RWPE1 (cell line): Measurements from ENCODE around the gene CRYBA2.

ENCODE experiments used
- CTCF ChIA-PET: fragments of 350-600 bp; sonication (Branson Sonifier 250); formaldehyde crosslinking; extraction: SDS; loops from one replicate; lab custom pipeline; 2021; lab: Yijun Ruan, JAX
- POLR2A ChIA-PET: fragments of 400-600 bp; formaldehyde crosslinking; extraction: SDS; loops from one replicate; lab custom pipeline; 2020; ENCODE audit warnings: antibody characterized with exemption; ENCODE audit not compliant: low non-redundant PET; lab: Yijun Ruan, JAX
- DNase-seq: peaks from one replicate; pipeline ENCODE4 v3.0.0; 2012; ENCODE audit warnings: low spot score
- H3K27ac ChIP-seq: fragments of 450-650 bp; 2 replicates; pipeline ENCODE4 v1.5.1; 2017
- CTCF ChIP-seq: fragments of 450-650 bp; conservative IDR thresholded peaks from 2 replicates; pipeline ENCODE4 v1.5.1; 2017; ENCODE audit warnings: low read depth, mild to moderate bottlenecking

The CRYBA2 gene, protein sequence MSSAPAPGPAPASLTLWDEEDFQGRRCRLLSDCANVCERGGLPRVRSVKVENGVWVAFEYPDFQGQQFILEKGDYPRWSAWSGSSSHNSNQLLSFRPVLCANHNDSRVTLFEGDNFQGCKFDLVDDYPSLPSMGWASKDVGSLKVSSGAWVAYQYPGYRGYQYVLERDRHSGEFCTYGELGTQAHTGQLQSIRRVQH

GRCh38 chr2:218993345-218994315, at the start of gene CRYBA2:
Gene CRYBA2, minus strand, starts transcription at chr2:218993422. Its CDS starts 246 bp downstream, at chr2:218993176.
- ChIA-PET CTCF (interaction anchor here (0.6 to 7.7 kb wide), 9 partner anchors 9 to 347 kb away, joined by 3 to 53 read pairs (median 4); no protein-coding TSS in a partner anchor), POLR2A (no interaction called here)
- no peak within 1 kb of the TSS for H3K27ac ChIP-seq

GRCh38 chr2:219042750-219043149, 49.5 kb upstream of the CRYBA2 start:
- ChIA-PET CTCF (interaction anchor here (0.7 to 2.1 kb wide), 5 partner anchors 13 to 63 kb away, joined by 3 to 12 read pairs (median 4); no protein-coding TSS in a partner anchor), POLR2A (no interaction called here)
- no peak for TF ChIP-seq CTCF
- no peak for DNase-seq
- no peak overlapping the region for H3K27ac ChIP-seq

More at GRCh38 chr2:218993345-218994315, at the start of gene CRYBA2:
- no peak for DNase-seq
- TF ChIP-seq CTCF: 0 out of 2 replicates have a peak, but pooled peaks have one; percentile 10

GRCh38 chr2:219042157-219042556, 48.9 kb upstream of the CRYBA2 start:
- DNase-seq: no peak

GRCh38 chr2:219041252-219041651, 48.0 kb upstream of the CRYBA2 start, which contains the start of gene CFAP65:
Gene CFAP65, minus strand, starts transcription at chr2:219041516. Its CDS starts 2,468 bp downstream, at chr2:219039048.
- peak; percentile 57 for DNase-seq
- CTCF ChIA-PET: interaction anchor here (0.6 to 2.1 kb wide), 8 partner anchors 12 to 78 kb away, joined by 3 to 12 read pairs (median 6); no protein-coding TSS in a partner anchor
- POLR2A ChIA-PET: no interaction called here
- no peak within 1 kb of the TSS for H3K27ac ChIP-seq
- no peak for TF ChIP-seq CTCF

More at GRCh38 chr2:219042157-219042556, 48.9 kb upstream of the CRYBA2 start:
- ChIA-PET CTCF (interaction anchor here (0.6 to 2.1 kb wide), 6 partner anchors 13 to 78 kb away, joined by 3 to 12 read pairs (median 4); no protein-coding TSS in a partner anchor), POLR2A (no interaction called here)
- H3K27ac ChIP-seq: no peak overlapping the region
- no peak for TF ChIP-seq CTCF

DNA sequence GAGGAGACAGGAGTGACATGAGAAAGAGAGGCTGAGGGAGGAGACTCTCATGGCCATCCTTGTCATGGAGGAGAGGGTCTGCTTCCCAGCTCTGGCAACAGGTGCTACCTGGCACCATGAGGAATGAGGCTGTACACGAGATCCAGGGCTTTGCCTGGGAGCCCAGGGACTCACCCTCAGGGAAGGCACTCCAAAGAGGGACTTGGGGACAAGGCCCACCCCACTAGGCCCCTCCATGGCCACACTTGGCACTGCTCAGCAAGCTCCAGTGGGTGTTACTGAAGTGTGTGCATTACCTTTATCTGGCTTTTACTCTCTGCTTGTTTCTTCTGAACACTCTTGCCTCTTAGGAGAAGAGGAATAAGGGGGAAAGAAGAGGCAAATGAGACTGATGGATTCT, 45.4 kb upstream of the CRYBA2 start:
- no peak for DNase-seq
- ChIA-PET CTCF (interaction anchor here (0.6 to 1.6 kb wide), 4 partner anchors 9 to 96 kb away, joined by 4 to 5 read pairs (median 5); no protein-coding TSS in a partner anchor), POLR2A (no interaction called here)
- TF ChIP-seq CTCF: no peak
- no peak overlapping the region for H3K27ac ChIP-seq
